ENCODE measurements around the gene LRRC31.

LRRC31 gene

GRCh38 chr3:169864270-169864669, 5.5 kb downstream of the LRRC31 start:
- no peak for TF ChIP-seq CTCF (conservative IDR thresholded peaks at IDR 0.05)
- H3K27ac ChIP-seq = peak overlapping the region; percentile 69

GRCh38 chr3:169863458-169863899, 6.3 kb downstream of the LRRC31 start:
- peak; percentile 92 for TF ChIP-seq CTCF (conservative IDR thresholded peaks at IDR 0.05)
- peak overlapping the region; percentile 69 for H3K27ac ChIP-seq

GRCh38 chr3:169861871-169862270, 7.9 kb downstream of the LRRC31 start:
- TF ChIP-seq CTCF (conservative IDR thresholded peaks at IDR 0.05) = no peak
- no peak overlapping the region for H3K27ac ChIP-seq

GRCh38 chr3:169857811-169858210, 11.9 kb downstream of the LRRC31 start:
- no peak overlapping the region for H3K27ac ChIP-seq
- TF ChIP-seq CTCF (conservative IDR thresholded peaks at IDR 0.05) = no peak

- no peak for TF ChIP-seq CTCF (conservative IDR thresholded peaks at IDR 0.05)
Observed at GRCh38 chr3:169855514-169855913, 14.2 kb downstream of the LRRC31 start.

GRCh38 chr3:169850618-169851017, 19.1 kb downstream of the LRRC31 start:
- H3K27ac ChIP-seq = no peak overlapping the region
- no peak for TF ChIP-seq CTCF (conservative IDR thresholded peaks at IDR 0.05)

More at GRCh38 chr3:169855514-169855913, 14.2 kb downstream of the LRRC31 start:
- no peak overlapping the region for H3K27ac ChIP-seq

GRCh38 chr3:169848741-169849140, 21.0 kb downstream of the LRRC31 start:
- TF ChIP-seq CTCF (conservative IDR thresholded peaks at IDR 0.05) = no peak
- H3K27ac ChIP-seq = no peak overlapping the region

Data from VCaP (cell line).